Rectal smooth muscle tissue (tissue), 1 donor: Measurements from ENCODE around the gene NTRK2.

Experiments
- H3K27ac ChIP-seq: one replicate; pipeline ENCODE4 v1.7.0; 2013; ENCODE audit warnings: low read depth, low read length, inconsistent platforms
- H3K27me3 ChIP-seq: one replicate; pipeline ENCODE4 v1.7.0; 2013; ENCODE audit warnings: low read length; ENCODE audit not compliant: control insufficient read depth, insufficient read depth
- H3K36me3 ChIP-seq: one replicate; pipeline ENCODE4 v1.7.0; 2013; ENCODE audit warnings: low read length; ENCODE audit not compliant: control insufficient read depth, insufficient read depth
- H3K4me1 ChIP-seq: one replicate; pipeline ENCODE4 v1.7.0; 2013; ENCODE audit warnings: low read length; ENCODE audit not compliant: control insufficient read depth, insufficient read depth
- H3K4me3 ChIP-seq: one replicate; pipeline ENCODE4 v1.7.0; 2013; ENCODE audit warnings: low read length
- H3K9ac ChIP-seq: one replicate; pipeline ENCODE4 v1.7.0; 2013; ENCODE audit warnings: low read length

NTRK2 gene

DNA sequence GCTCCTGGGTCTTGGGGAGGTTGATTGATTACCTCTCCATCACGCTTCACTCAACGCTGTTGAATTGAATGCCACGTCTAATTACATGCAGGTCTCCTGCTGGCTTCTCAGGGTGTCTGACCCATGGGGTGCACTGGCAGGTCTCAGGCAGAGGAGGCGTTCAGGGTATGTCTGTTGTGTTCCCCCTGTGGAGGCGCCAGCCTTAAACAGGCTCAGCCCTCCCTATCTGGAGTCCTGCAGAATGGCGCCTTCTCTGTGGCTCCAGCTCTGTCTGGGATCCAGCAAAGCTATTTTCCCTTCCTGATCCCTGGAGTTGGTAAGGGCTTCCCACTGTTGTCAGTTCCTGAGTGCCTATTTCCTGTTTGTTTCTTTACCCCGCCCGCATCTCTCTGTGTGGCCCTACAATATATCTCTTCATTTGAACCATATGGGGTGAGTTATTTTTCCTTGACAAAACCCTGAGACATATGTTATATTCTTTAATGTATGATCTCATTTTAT, 150.0 kb downstream of the NTRK2 start:
- H3K36me3 ChIP-seq = no peaks in the 10 kb centered on the region
- no peaks in the 10 kb centered on the region for H3K27me3 ChIP-seq
- no peaks in the 10 kb centered on the region for H3K4me1 ChIP-seq
- no peak overlapping the region for H3K27ac ChIP-seq
- H3K4me3 ChIP-seq = no peak overlapping the region
- H3K9ac ChIP-seq = no peak overlapping the region

DNA sequence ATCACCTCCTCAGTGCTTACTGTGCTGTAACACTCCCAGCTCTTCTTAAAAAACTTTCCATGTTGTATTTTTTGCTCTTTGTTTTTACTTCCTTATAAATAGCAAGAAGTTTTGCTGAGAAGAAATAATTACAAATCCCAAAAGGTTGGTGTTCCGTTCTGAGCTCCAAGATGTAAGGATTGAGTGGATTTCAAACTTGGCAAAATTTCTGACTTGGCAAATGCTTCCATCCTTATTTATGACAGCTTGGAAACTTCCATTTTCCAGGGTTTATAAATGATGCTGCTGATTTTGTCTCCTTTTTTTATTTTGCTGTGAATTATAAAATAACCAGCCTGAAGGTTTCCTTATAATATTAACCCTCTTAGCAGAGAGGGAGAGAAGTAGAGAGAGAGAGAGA, 151.9 kb downstream of the NTRK2 start:
- Histone ChIP-seq H3K36me3 (no peaks in the 10 kb centered on the region), H3K4me1 (no peaks in the 10 kb centered on the region), H3K27me3 (no peaks in the 10 kb centered on the region), H3K27ac (no peak overlapping the region), H3K9ac (no peak overlapping the region), H3K4me3 (no peak overlapping the region)

DNA sequence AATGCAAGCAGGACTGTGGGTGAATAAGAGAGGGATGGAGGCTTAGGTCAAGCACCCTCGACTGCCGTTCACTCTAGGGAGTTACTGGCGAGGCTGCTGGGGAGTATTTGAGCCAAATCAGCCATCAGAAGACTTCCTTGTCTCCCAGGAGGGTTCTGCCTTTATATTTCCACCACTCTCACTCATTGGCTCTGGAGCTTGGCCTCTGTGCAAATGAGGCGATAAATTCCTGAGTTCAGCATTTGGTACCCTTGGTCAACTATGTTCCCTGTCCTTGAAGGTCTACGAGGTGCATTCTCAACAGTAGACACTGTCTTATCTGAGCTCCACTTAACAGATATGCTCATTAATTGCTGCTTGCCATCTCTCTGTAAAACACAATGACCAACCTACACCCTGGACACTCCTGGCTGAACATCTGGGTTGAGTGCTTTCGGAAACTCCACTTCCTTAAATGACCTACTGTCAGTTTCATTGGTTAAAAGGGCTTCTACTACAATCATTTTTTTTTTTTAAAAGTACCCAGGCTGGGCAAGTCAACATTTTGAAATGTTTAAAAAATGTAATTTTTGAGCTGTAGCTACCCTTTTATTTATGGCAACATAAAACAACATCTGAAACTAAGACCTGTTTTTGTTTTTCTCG, 153.2 kb downstream of the NTRK2 start:
- Histone ChIP-seq H3K27ac (no peak overlapping the region), H3K27me3 (no peaks in the 10 kb centered on the region)

DNA sequence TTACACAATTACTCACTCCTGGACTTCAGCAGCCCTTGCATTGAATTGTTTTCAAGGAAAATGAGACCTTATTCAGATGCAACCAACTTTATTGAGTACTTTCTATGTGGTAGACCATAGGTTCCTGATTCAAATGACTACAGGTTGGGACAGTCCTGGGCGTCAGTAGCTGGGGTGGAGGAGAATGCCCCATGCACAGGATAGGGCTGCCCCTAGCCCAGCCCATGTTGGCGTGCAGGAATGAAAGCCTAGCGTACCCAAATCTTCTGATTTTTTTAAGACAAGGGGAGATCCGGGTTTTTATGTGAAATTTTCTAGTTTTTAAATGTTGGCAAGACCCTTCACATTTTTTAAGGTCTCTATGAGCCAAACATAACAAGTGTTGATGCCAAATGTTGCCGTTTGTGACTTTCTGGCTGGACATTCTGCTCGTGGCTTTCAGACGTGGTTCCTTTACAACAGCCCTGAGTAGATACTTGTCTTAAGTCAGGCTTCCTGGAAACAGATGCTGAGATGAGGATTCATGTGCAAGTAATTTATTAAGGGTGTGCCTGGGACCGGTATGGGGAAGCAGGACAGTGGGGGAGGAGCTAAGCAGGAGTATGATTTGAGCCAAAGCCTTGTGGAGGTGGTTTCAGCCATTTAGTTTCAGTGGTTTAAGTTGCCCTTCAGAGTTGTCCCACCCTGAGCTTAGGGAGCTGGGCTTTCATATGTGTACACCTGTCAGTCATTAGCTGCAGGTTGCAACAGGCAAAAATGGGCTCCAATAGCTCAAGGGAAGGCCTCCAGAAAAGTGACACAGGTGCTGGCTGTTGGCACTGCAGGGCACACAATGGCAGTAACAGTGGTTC, 154.1 kb downstream of the NTRK2 start:
- H3K4me3 ChIP-seq = no peak overlapping the region
- H3K4me1 ChIP-seq = no peaks in the 10 kb centered on the region
- H3K36me3 ChIP-seq = no peaks in the 10 kb centered on the region
- no peak overlapping the region for H3K9ac ChIP-seq
- no peaks in the 10 kb centered on the region for H3K27me3 ChIP-seq
- no peak overlapping the region for H3K27ac ChIP-seq

More for the DNA sequence above, 153.2 kb downstream of the NTRK2 start:
- H3K4me1 ChIP-seq = no peaks in the 10 kb centered on the region
- no peak overlapping the region for H3K9ac ChIP-seq
- no peak overlapping the region for H3K4me3 ChIP-seq
- no peaks in the 10 kb centered on the region for H3K36me3 ChIP-seq

DNA sequence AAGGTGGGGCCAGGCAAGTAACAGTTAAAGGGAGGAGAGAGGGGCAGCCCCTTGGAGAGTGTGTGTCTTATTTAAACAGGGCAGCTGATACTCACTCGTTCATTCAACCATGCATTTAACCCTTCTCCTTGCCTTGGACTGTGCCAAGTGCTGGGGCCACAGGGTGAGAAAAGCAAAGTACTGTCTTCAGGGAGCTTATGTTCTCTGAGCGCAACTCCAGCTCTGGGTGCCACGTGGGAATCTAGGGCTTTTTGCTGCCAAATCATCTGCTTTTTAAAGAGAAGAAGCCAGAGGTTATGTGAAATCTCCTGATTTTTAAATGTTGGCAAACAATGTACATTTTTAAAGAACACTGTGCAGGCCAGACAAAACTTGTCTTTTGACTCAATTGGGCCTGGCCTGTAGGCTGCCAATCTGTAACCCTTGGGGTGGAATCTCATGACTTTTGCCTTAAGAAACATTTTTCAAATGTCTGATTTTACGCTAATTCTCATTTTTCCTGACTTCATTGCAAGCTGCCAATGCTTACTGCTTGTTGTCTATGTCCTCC, 157.8 kb downstream of the NTRK2 start:
- no peak overlapping the region for H3K27ac ChIP-seq
- H3K9ac ChIP-seq = no peak overlapping the region
- no peaks in the 10 kb centered on the region for H3K27me3 ChIP-seq
- H3K4me3 ChIP-seq = no peak overlapping the region
- no peaks in the 10 kb centered on the region for H3K36me3 ChIP-seq
- no peaks in the 10 kb centered on the region for H3K4me1 ChIP-seq

DNA sequence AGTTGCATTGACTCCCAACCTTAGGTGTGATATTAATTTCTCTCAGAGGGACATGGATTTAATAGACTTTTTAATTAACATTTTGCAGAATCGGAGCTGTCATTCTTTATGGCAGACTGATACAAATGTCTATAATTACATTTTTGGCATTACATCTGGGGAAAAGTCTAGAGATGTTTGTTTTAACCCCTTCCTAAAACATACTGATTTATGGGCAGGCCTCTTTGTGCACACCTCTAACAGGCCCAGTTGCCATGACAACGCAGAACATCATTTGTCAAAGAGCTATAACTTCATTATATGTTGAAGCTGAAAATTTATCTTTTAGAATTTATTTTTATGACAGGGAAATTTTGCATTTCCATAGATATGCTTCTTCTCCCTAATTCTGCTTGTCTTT, 158.5 kb downstream of the NTRK2 start:
- Histone ChIP-seq H3K27me3 (no peaks in the 10 kb centered on the region), H3K4me3 (no peak overlapping the region), H3K36me3 (no peaks in the 10 kb centered on the region), H3K27ac (no peak overlapping the region), H3K4me1 (no peaks in the 10 kb centered on the region), H3K9ac (no peak overlapping the region)

DNA sequence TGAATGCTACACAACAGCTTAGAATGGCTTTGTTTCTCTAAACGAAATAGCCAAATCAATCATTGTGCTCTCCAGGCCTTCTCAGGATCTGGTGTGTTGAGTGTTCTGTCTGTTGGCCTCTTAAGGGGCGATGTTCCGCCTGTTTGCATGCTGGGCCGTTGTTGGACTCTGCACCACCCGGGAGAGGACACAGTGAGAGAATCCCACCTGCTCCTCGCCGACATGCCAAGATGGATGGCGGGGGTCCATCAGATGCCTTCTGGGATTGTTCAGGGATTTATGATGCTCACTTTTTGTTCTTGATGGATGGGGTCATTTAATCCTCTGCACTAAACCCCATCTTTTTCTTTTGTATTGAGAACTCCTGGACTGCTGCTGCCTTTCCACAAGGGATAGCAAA, 159.9 kb downstream of the NTRK2 start:
- H3K36me3 ChIP-seq = no peaks in the 10 kb centered on the region
- no peak overlapping the region for H3K9ac ChIP-seq
- no peak overlapping the region for H3K4me3 ChIP-seq
- H3K27me3 ChIP-seq = no peaks in the 10 kb centered on the region
- H3K4me1 ChIP-seq = no peaks in the 10 kb centered on the region
- no peak overlapping the region for H3K27ac ChIP-seq

DNA sequence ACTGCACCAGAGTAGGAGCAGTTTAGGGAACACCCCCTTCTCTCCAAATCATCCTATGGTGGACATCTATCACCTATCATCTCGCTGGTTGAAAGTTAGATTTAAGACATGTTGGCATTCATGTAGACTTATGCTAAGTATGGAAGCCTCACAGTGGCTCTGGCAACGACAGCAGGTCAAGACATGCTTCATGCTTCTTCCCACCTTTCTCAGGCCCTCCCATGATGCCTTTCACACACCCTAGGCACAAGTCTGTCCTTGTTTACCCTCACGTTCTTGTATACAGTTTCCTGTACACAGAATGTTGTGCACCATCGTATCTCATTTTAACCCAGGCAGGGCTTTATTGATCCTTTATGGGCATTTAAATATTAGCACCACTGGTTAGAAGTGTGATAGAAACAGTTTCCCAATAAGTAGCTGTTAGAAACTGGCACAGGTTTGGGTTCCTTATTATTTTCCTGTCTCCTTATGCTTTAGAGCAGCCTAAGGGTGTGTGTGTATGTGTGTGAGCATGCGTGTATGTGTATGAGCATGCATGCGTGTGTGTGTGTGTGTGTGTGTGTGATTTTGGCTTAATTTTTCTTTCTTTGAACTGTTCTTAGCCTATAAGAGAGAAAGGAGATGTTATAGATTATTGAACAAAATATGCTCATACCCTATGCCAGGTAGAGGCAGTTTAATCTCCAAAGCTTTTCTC, 160.6 kb downstream of the NTRK2 start:
- no peaks in the 10 kb centered on the region for H3K27me3 ChIP-seq
- no peak overlapping the region for H3K9ac ChIP-seq
- no peak overlapping the region for H3K27ac ChIP-seq
- no peaks in the 10 kb centered on the region for H3K4me1 ChIP-seq
- H3K4me3 ChIP-seq = no peak overlapping the region
- no peaks in the 10 kb centered on the region for H3K36me3 ChIP-seq

DNA sequence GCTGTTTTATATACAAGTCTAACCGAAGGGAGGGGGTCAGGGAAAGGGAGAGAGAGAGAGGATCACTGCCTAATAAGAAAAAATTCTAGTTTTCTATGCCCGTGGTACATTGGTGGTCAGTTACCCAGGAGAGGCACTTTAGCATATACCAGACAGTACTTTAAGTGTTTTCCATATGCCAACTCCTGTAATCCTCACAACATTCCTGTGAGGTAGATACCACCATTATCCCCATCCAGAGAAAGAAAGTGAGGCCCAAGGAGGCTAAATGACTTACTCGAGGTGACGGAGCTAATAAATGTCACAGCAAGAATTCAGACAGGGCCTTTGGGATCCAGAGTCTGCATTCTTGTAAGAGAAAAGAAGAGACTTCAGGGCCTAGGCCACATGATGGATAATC, 161.8 kb downstream of the NTRK2 start:
- Histone ChIP-seq H3K27ac (no peak overlapping the region), H3K9ac (no peak overlapping the region), H3K4me1 (no peaks in the 10 kb centered on the region), H3K4me3 (no peak overlapping the region), H3K27me3 (no peaks in the 10 kb centered on the region), H3K36me3 (no peaks in the 10 kb centered on the region)

DNA sequence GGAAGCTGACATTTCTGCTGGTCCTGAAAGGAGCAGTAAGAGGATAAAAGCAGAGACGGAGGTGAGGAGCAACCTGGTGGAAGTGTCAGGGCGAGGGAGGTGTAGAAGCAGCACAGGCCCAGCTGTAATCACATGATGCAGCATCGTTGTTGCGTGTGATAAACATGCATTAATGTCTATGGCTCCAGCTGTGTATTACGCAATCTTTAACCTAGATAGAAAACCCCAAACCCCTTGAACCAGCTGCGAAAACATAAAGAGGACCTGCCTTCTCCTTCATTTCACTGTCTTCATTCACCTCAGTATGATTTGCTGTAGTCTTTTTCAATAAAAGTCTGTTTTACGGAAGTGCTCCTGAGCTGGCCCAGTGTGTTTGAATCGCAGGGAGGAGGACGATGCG, 162.9 kb downstream of the NTRK2 start:
- Histone ChIP-seq H3K27ac (no peak overlapping the region), H3K4me3 (no peak overlapping the region), H3K4me1 (no peaks in the 10 kb centered on the region), H3K9ac (no peak overlapping the region), H3K27me3 (no peaks in the 10 kb centered on the region), H3K36me3 (no peaks in the 10 kb centered on the region)

DNA sequence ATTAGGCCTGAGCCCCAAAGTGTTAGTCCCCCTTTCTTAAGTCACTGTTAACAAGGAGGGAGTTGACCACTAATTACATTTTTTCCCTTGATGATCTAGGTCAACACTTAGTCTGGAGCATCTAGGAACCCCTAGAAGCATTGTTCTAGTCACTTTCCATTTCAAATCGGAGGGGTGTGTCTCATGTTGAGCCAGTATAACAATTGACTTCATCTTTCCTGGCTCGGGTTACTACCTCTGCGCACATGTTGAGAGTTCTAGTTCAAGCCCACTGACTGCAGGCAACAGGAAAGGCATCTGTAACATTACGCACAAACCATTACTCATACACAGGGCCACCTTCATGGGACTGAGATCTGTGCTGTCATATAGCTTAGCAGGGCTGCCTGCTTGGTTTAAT, 164.9 kb downstream of the NTRK2 start:
- Histone ChIP-seq H3K36me3 (no peaks in the 10 kb centered on the region), H3K27ac (no peak overlapping the region), H3K9ac (no peak overlapping the region), H3K27me3 (no peaks in the 10 kb centered on the region), H3K4me3 (no peak overlapping the region), H3K4me1 (no peaks in the 10 kb centered on the region)

DNA sequence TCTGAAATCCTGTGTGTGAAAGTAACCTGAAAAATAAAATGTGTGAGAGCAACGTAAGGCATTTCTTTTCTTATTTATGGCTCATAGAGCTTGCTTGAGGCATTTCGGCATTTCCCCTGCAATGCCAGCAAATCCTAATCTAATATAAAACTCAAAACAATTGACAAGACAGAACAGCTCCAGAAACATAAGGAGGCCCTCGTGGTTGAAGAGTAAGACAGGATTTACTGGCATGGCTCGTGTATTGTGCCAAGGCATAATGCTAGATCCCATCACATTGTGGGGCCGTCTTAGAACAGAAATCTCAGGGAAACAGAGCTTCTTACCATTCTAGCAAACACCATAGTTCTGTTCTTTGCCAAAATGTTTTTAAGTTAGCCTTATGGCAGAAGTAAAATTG, 166.2 kb downstream of the NTRK2 start:
- no peak overlapping the region for H3K27ac ChIP-seq
- no peaks in the 10 kb centered on the region for H3K36me3 ChIP-seq
- H3K27me3 ChIP-seq = no peaks in the 10 kb centered on the region
- H3K9ac ChIP-seq = no peak overlapping the region
- H3K4me1 ChIP-seq = no peaks in the 10 kb centered on the region
- no peak overlapping the region for H3K4me3 ChIP-seq
